ENCODE measurements around the gene PRC1. TPM values are rescaled to one million over a fixed set of nuclear protein-coding genes. Genes with fewer than 3 reads are reported as not detected.
"Not testable (repeated sequence)": the region's sequence is repeated elsewhere in the genome, so short reads cannot be mapped to it uniquely, and the experiment has no call there.

Gene PRC1
- total RNA-seq, 3 donors from 2014 or later, result 10.9 to 41.0 (median 12.3) TPM

DNA sequence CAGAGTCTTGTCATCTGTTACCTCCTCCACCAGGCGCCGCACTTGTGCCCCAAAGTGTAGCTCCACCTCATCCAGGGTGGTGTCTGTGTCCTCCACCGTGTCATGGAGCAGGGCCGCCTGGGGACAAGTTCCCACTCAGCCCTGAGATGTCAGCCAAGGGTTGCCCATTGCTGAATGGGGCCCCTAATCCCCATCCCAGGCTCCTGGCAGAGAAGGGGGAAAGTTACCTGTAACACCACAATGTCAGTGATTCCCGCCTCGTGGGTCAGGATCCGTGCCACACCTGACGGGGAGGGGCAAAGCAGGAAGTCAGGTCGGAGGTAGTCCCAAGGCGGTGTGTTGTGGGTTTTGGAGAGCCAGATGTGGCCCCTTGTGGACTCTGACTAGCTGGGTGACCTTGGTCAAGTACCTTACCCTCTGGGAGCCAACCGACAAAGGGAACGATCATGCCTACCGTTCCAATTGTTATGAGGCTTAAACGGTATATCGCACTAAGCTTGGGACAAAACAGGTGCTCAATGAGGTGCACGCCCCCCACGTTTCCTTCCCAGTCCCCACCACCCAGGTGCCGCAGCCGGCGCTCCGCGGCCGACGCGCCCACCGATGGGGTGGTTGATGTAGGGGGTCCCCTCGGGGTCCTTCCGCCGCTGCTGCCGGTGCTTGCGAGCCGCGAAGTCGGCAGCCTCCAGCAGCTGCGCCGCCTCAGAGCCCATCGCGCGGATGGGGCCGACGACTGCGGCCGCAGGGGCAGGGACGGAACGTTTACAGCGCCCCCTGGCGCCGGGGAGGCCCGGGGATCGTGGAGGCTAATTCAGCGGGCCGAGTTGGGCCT is 62.3 kb downstream of the PRC1 start, which contains the start of gene HDDC3:
HDDC3 (minus strand) TSS at position 722 of the 832 bp plus-strand sequence; CDS start at position 713, 9 bp downstream.
- peak within 1 kb of the TSS; percentile 46 for H3K4me3 ChIP-seq
- DNase-seq (peak; percentile 93 to 96 (median 96)), ATAC-seq (peak; percentile 71)
- peaks cover 29% of the 10 kb centered on the region for H3K4me1 ChIP-seq (ENCODE audit: low read depth)
- H3K9me3 ChIP-seq, result no peaks in the 10 kb centered on the region
- TF ChIP-seq, protein P1, sequence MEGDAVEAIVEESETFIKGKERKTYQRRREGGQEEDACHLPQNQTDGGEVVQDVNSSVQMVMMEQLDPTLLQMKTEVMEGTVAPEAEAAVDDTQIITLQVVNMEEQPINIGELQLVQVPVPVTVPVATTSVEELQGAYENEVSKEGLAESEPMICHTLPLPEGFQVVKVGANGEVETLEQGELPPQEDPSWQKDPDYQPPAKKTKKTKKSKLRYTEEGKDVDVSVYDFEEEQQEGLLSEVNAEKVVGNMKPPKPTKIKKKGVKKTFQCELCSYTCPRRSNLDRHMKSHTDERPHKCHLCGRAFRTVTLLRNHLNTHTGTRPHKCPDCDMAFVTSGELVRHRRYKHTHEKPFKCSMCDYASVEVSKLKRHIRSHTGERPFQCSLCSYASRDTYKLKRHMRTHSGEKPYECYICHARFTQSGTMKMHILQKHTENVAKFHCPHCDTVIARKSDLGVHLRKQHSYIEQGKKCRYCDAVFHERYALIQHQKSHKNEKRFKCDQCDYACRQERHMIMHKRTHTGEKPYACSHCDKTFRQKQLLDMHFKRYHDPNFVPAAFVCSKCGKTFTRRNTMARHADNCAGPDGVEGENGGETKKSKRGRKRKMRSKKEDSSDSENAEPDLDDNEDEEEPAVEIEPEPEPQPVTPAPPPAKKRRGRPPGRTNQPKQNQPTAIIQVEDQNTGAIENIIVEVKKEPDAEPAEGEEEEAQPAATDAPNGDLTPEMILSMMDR (IDR thresholded peaks at IDR 0.05), result peak; percentile 99
- H3K36me3 ChIP-seq (ENCODE audit: low read depth), result no peaks in the 10 kb centered on the region
- intact Hi-C loops (cut with DNase I, micrococcal nuclease), result no loop called here

- TF ChIP-seq, protein P1 (IDR thresholded peaks at IDR 0.05), result no peak
- no peaks in the 10 kb centered on the region for H3K36me3 ChIP-seq (ENCODE audit: low read depth)
Observed at GRCh38 chr15:90931575-90931827, 62.8 kb downstream of the PRC1 start.

DNA sequence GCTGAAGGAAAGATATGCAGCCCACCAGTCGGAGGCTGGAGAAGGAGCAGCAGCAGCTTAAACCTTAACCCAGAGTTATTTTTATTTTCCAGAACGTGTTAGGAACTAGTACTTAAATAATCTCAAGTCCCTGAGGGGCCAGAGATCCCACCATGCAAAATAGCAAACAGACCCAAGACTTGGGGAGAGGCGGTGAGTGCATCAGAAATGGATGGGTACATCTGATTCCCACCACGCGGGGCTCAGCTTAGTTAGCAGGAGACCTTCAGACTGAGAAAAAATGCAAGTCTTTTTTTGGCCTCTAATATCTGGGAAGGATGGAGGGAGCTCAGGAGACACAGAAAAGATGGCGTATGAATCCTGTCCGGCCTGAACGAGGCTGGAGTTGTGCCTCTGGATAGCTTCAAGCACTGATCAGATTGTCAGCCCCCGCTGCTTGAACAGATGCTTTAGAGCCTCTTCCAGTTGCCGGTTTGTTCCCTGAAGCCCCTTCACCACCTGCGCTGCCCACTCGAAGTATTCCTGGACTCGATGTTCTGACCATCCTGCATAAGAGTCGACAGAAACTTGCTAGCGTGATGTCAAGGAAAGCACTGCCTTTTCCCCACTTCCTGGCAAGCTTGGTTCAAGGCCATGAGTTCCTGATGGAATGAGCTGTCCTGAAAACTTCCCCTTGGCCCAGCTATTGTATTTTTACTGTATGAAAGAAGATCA is 63.3 kb downstream of the PRC1 start:
- no peak overlapping the region for H3K4me3 ChIP-seq
- H3K4me1 ChIP-seq (ENCODE audit: low read depth), result peaks cover 24% of the 10 kb centered on the region
- DNase-seq (no peak), ATAC-seq (no peak)
- no peaks in the 10 kb centered on the region for H3K36me3 ChIP-seq (ENCODE audit: low read depth)
- TF ChIP-seq, protein P1 (IDR thresholded peaks at IDR 0.05), result no peak
- intact Hi-C loops (cut with DNase I, micrococcal nuclease), result no loop called here
- no peaks in the 10 kb centered on the region for H3K9me3 ChIP-seq

More at GRCh38 chr15:90931575-90931827, 62.8 kb downstream of the PRC1 start:
- H3K4me3 ChIP-seq, result no peak overlapping the region
- intact Hi-C loops (cut with DNase I, micrococcal nuclease), result no loop called here
- no peaks in the 10 kb centered on the region for H3K9me3 ChIP-seq
- no peak for DNase-seq
- H3K4me1 ChIP-seq (ENCODE audit: low read depth), result peaks cover 28% of the 10 kb centered on the region
- no peak for ATAC-seq

DNA sequence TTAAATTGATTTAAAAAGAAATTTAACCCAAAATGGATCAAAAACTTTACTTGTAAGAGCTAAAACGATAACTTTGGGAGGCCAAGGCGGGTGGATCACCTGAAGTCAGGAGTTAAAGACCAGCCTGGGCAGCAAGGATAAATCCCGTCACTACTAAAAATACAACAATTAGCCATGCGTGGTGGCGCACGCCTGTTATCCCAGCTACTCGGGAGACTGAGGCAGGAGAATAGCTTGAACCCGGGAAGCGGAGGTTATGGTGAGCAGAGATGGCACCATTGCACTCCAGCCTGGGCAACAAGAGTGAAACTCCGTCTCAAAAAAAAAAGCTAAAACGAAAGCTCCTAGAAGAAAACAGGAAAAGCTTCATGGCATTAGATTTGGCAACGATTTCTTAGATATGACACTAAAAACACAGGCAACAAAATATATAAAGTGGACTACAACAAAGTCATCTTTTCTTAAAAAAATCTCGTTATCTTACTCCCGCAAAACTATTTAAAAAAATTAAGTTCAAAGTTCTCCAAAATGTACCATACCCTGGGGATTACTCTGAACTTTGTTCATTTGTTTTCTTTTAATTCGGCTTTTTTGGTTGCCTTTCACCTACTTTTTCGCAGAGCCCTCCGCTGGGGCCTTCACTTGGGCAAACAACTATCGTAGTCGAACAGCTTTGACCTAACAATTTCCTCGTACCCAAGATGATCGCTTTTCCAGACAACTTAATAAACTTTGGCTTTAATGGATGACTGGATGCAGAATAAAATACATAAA is 64.9 kb downstream of the PRC1 start:
- no peaks in the 10 kb centered on the region for H3K36me3 ChIP-seq (ENCODE audit: low read depth)
- no peak for ATAC-seq

GRCh38 chr15:90928106-90928505 is 66.2 kb downstream of the PRC1 start:
- H3K4me1 ChIP-seq (ENCODE audit: low read depth), result peaks cover 19% of the 10 kb centered on the region
- intact Hi-C loops (cut with DNase I, micrococcal nuclease); H3K4me3 ChIP-seq; DNase-seq; ATAC-seq; H3K9me3 ChIP-seq; H3K36me3 ChIP-seq (ENCODE audit: low read depth): not testable (repeated sequence)

More for the DNA sequence above, 64.9 kb downstream of the PRC1 start:
- Histone ChIP-seq H3K4me1 (ENCODE audit: low read depth) (peaks cover 19% of the 10 kb centered on the region), H3K4me3 (peak overlapping the region; percentile 42), H3K9me3 (no peaks in the 10 kb centered on the region)
- intact Hi-C loops (cut with DNase I, micrococcal nuclease), result no loop called here
- DNase-seq, result no peak
- TF ChIP-seq, protein P1 (IDR thresholded peaks at IDR 0.05), result no peak

DNA sequence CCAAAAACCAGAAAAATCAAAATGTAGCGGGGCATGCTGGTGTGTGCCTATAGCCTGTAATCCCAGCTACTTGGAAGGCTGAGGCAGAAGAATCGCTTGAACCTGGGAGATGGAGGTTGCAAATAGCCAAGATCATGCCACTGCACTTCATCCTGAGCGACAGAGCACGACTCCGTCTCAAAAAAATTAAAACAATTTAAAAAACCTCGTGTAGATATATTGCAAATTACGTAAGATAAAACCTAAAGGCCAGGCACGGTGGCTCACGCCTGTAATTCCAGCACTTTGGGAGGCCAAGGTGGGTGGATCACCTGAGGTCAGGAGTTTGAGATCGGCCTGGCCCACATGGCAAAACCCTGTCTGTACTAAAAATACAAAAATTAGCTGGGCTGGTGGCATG is 67.6 kb downstream of the PRC1 start:
- ATAC-seq; H3K4me3 ChIP-seq; DNase-seq; H3K9me3 ChIP-seq; intact Hi-C loops (cut with DNase I, micrococcal nuclease); H3K36me3 ChIP-seq (ENCODE audit: low read depth): not testable (repeated sequence)
- H3K4me1 ChIP-seq (ENCODE audit: low read depth), result peaks cover 15% of the 10 kb centered on the region
